Sciatic nerve (tissue), 2 donors: Measurements from ENCODE around the gene HES3. TPM values are rescaled to one million over a fixed set of nuclear protein-coding genes. Genes with fewer than 3 reads are reported as not detected.
A peak's percentile ranks its signal among the peaks of the same experiment; 100 is the strongest.

ENCODE experiments used
- ATAC-seq: fragments of 200-7000 bp; cut with Tn5 transposase; one replicate; pipeline ENCODE4 v1.9.1; 2020; ENCODE audit warnings: mild to moderate bottlenecking, moderate library complexity
- DNase-seq: peaks from one replicate; pipeline ENCODE4 v3.0.0-alpha.2; 2020; ENCODE audit warnings: low spot score
- intact Hi-C: fragments of 100-400 bp; cut with DNase I; formaldehyde crosslinking; loops from one replicate; pipeline ENCODE4 v1.14.2; 2022
- total RNA-seq: library from RNA; stranded (reverse); fragmentation: NEBNext Ultra II Directional; extraction: Animal tissue kit (Norgen Biotek cat#: 25700); gene quantifications from one replicate; pipeline ENCODE4 v1.2.1, GENCODE V29; 2021
- donor health status: DM: no; HTN: no; CAD: no.
- donor health status: DM: no; HTN: no; CAD: no.

Gene HES3
- total RNA-seq, 1 donor from 2014 or later = not detected

DNA sequence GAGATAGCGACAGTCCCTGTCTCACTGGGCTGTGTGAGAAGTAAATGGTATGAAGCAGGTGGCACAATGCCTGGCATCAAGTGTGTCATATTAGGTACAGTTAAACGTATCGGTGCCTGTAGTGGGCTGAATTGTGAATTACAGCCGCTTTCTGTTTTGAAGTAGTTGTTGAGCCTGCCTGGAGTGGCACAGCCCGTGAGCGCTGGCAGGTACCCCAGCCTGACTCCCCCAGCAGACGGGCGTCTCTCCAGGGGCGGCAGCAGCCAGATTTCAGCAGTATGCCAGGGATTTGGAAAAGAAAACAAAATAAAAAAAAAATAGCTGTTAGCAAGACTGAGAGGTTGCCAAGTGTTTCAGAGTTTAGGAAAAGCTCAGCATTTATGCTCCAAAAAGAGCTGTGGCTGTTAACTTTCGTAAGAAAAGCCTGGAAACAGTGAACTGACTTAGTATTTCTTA is 43.5 kb downstream of the HES3 start:
- ATAC-seq (peak; percentile 73), DNase-seq (no peak)
- intact Hi-C loops = no loop called here

DNA sequence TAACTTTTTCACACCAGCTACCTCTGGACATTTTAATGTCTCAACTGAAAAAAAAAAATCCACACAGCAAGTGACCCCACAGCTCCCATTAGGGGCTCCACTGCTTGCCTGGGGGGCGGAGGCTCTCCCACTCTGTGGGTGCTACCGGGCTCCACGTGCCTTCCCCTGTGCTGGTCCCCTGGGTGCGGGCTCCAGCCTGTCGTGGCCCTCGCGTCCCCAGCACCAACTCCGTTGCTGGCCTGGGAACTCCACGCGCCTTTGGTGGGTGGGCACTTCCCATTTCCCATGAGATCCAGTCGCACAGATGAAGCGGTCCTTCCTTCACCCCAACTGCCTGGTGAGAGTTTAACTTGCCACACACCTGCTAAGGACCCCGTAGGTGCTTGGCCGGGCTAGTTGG is 44.0 kb downstream of the HES3 start:
- ATAC-seq (no peak), DNase-seq (no peak)
- intact Hi-C loops = no loop called here

DNA sequence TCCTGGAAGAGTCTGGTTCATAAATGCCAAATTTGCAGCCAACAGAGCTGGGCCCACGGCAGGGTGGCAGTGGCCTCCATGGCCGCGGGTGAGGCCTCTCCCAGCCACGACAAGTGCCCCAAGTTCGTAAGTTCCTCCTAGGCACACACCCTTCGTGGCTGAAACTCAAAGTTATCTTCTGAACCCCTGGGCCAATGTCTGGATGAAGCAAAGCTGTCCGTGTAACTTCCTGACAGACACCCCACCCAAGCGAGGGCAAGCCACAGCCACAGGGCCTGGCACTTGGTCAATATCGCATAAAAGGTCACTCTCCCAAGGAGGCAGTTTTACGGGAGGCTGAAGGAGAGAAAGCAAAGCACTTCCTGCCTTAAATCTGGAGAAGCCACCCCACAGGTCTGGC is 44.7 kb downstream of the HES3 start:
- no peak for DNase-seq
- ATAC-seq = no peak
- intact Hi-C loops = no loop called here

DNA sequence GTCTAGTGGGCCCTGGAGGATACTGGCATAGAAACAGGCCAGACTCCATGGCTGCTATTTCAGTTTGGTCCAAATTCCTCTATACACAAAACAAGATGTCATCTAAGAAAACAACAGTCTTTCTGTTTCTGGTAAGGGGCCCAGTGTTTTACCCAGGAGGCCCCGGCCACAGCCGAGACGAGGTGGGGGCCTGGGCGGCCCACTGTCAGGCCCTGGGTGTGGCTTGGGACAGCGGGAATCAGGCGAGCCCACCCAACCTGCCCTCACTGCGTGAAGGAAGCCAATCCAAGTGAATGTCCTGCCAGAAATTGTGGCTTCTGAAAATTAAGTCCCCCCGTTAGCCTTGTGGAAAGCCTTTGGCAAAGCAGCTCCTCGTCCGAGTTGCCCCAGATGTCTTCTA is 48.1 kb downstream of the HES3 start:
- ATAC-seq = no peak
- DNase-seq = no peak
- intact Hi-C loops = no loop called here

GRCh38 chr1:6294080-6294889 is 50.3 kb downstream of the HES3 start:
- ATAC-seq (no peak), DNase-seq (no peak)
- intact Hi-C loops = no loop called here

DNA sequence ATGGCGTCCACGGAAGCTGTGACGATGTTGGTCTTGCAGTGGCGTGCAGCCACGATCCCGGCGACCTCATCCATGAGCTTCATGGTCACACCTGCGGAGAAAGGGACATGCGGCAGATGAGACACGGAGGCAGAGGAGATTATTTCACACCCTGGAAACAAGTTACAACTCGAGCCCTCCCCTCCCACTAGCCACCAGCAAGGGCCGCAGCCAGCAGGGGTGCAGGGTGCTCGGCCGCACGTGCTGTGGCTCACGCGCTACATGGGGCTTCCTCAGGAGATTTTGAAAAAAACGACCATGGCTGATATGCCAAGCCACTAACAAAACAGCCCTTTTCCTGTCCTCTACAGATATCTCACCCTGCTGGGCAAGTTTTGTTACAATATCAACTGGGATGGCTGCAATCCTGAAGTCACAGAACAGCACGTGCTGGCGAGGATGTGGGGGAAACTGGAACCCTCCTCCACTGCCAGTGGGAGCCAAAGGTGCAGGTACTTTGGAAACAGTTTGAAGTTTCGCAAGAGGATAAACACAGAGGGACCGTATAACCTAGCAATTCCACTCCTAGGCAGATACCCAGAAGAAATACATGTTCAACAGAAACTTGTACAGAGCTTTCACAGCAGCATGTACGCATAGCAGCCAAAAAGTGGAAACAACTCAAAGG is 51.0 kb downstream of the HES3 start:
- no peak for DNase-seq
- intact Hi-C loops = no loop called here

More for the DNA sequence above, 51.0 kb downstream of the HES3 start:
- no peak for ATAC-seq

Other genes starting within 250 kb of the HES3 start
- gene KCNAB2, start 198.3 kb upstream of the HES3 start, total RNA-seq = 20.1 TPM
- 0.09 TPM for gene CHD5, start 63.9 kb upstream of the HES3 start, total RNA-seq
- 354 TPM for gene RPL22, start 44.6 kb upstream of the HES3 start, total RNA-seq
- 26.9 TPM for gene RNF207, start 38.1 kb upstream of the HES3 start, total RNA-seq
- gene ICMT, start 8.2 kb upstream of the HES3 start, total RNA-seq = 41.9 TPM
- 10.6 TPM for gene GPR153, start 16.9 kb downstream of the HES3 start, total RNA-seq
- gene ACOT7, start 149.6 kb downstream of the HES3 start, total RNA-seq = 11.9 TPM
- not detected for gene HES2, start 175.7 kb downstream of the HES3 start, total RNA-seq
- gene ESPN, start 180.6 kb downstream of the HES3 start, total RNA-seq = 14.4 TPM
- gene TNFRSF25, start 222.0 kb downstream of the HES3 start, total RNA-seq = 52.0 TPM
- gene PLEKHG5, start 247.5 kb downstream of the HES3 start, total RNA-seq = 77.7 TPM